HCT116 (cell line): ENCODE results near the gene SLC7A1.

Experiments used
- CEBPB ChIP-seq: IDR thresholded peaks from 2 replicates; pipeline ENCODE4 v1.6.1; 2012; ENCODE audit warnings: low read depth
- EGR1 ChIP-seq: IDR thresholded peaks from 2 replicates; pipeline ENCODE4 v1.6.1; 2012; ENCODE audit warnings: low read depth
- JUND ChIP-seq: IDR thresholded peaks from 2 replicates; pipeline ENCODE4 v1.6.1; 2012
- POLR2A ChIP-seq: IDR thresholded peaks from 2 replicates; pipeline ENCODE4 v1.7.0; 2011; ENCODE audit warnings: borderline replicate concordance; ENCODE audit not compliant: insufficient read depth, insufficient read length; ENCODE audit errors: extremely low read depth
- POLR2AphosphoS5 ChIP-seq: IDR thresholded peaks from 2 replicates; pipeline ENCODE4 v1.6.1; 2011; ENCODE audit warnings: mild to moderate bottlenecking, low read depth, low read length, moderate library complexity
- SIN3A ChIP-seq: IDR thresholded peaks from 2 replicates; pipeline ENCODE4 v1.6.1; 2012; ENCODE audit warnings: low read depth
- SRF ChIP-seq: IDR thresholded peaks from 2 replicates; pipeline ENCODE4 v1.6.1; 2012; ENCODE audit warnings: low read depth
- TF ChIP-seq, protein P1 (sequence below), 3 experiments: fragments of 200-600 bp in 1 of 3; sonication (generic) in 1 of 3; IDR thresholded peaks in 2 of 3; conservative IDR thresholded peaks in 1 of 3; 2 replicates each; pipeline ENCODE4 v1.5.1; 2012 to 2017; ENCODE audit warnings: low read depth in 2 of 3, low read length in 2 of 3, antibody characterized with exemption in 1 of 3, borderline replicate concordance in 1 of 3, control low read depth in 1 of 3, mild to moderate bottlenecking in 1 of 3, mixed read lengths in 1 of 3, mixed run types in 1 of 3, moderate library complexity in 1 of 3; ENCODE audit not compliant: insufficient read depth in 1 of 3
- TF ChIP-seq, protein P2 (sequence below): IDR thresholded peaks from 2 replicates; pipeline ENCODE4 v1.6.1; 2012

DNA sequence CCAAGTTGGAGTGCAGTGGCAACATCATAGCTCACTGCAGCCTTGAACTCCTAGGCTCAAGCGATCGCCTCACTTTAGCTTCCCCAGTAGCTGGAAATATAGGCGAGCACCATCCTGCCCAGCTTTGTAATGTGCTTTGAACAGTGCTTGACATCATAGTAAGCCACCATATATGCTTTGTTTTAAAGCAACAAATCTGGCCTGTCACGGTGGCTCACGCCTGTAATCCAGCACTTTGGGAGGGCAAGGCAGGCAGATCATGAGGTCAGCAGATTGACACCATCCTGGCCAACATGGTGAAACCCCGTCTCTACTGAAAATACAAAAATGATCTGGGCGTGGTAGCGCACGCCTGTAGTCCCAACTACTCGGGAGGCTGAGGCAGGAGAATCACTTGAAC lies 1.8 kb upstream of the SLC7A1 start:
- TF ChIP-seq POLR2AphosphoS5 (no peak), EGR1 (no peak), JUND (no peak), POLR2A (no peak), SIN3A (no peak), SRF (no peak), CEBPB (no peak)
- TF ChIP-seq, protein P1, sequence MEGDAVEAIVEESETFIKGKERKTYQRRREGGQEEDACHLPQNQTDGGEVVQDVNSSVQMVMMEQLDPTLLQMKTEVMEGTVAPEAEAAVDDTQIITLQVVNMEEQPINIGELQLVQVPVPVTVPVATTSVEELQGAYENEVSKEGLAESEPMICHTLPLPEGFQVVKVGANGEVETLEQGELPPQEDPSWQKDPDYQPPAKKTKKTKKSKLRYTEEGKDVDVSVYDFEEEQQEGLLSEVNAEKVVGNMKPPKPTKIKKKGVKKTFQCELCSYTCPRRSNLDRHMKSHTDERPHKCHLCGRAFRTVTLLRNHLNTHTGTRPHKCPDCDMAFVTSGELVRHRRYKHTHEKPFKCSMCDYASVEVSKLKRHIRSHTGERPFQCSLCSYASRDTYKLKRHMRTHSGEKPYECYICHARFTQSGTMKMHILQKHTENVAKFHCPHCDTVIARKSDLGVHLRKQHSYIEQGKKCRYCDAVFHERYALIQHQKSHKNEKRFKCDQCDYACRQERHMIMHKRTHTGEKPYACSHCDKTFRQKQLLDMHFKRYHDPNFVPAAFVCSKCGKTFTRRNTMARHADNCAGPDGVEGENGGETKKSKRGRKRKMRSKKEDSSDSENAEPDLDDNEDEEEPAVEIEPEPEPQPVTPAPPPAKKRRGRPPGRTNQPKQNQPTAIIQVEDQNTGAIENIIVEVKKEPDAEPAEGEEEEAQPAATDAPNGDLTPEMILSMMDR (IDR thresholded peaks at IDR 0.05 in 2 of 3, conservative IDR thresholded peaks at IDR 0.05 in 1 of 3; ENCODE audit: borderline replicate concordance in 1 of 3, insufficient read depth in 1 of 3, low read depth in 2 of 3, low read length in 2 of 3), result no peak
- TF ChIP-seq, protein P2, sequence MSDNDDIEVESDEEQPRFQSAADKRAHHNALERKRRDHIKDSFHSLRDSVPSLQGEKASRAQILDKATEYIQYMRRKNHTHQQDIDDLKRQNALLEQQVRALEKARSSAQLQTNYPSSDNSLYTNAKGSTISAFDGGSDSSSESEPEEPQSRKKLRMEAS, result no peak
